NB4 (cell line): Measurements from ENCODE around the gene ZNF763.

Experiments
- DNase-seq: peaks from one replicate; pipeline ENCODE4 v3.0.0; 2010; ENCODE audit warnings: low read depth
- H3K4me3 ChIP-seq: one replicate; pipeline ENCODE4 v1.5.1; 2011; ENCODE audit warnings: mild to moderate bottlenecking, low read depth, low read length, moderate library complexity
- MYC ChIP-seq: IDR thresholded peaks from 2 replicates; pipeline ENCODE4 v1.6.1; 2011; ENCODE audit warnings: low read depth, low read length
- POLR2A ChIP-seq: IDR thresholded peaks from 2 replicates; pipeline ENCODE4 v1.6.1; 2011; ENCODE audit warnings: mild to moderate bottlenecking; ENCODE audit not compliant: insufficient read length; ENCODE audit errors: extremely low read depth
- TF ChIP-seq, protein P1 (sequence below): IDR thresholded peaks from 2 replicates; pipeline ENCODE4 v1.6.1; 2011; ENCODE audit warnings: low read depth, low read length
- TF ChIP-seq, protein P2 (sequence below): IDR thresholded peaks from one replicate; pipeline ENCODE4 v1.5.1; 2012; ENCODE audit warnings: low read depth, low read length

Gene ZNF763

DNA sequence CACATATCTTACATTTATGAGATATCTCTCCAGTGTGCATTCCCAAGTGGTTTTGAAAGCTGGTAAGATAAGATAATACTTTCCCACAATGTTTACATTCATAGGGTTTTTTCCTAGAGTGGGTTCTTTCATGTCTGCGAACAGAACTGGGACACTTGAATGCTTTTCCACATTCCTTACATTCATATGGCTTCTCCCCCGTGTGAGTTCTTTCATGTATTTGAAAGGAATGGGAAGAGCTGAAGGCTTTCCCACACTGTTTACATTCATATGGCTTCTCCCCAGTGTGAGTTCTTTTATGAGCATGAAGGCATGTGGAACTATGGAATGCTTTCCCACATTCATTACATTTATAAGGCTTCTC lies 50.9 kb downstream of the ZNF763 start:
- no peak overlapping the region for H3K4me3 ChIP-seq
- TF ChIP-seq, protein P1, sequence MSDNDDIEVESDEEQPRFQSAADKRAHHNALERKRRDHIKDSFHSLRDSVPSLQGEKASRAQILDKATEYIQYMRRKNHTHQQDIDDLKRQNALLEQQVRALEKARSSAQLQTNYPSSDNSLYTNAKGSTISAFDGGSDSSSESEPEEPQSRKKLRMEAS = no peak
- no peak for TF ChIP-seq POLR2A
- TF ChIP-seq MYC = no peak
- TF ChIP-seq, protein P2, sequence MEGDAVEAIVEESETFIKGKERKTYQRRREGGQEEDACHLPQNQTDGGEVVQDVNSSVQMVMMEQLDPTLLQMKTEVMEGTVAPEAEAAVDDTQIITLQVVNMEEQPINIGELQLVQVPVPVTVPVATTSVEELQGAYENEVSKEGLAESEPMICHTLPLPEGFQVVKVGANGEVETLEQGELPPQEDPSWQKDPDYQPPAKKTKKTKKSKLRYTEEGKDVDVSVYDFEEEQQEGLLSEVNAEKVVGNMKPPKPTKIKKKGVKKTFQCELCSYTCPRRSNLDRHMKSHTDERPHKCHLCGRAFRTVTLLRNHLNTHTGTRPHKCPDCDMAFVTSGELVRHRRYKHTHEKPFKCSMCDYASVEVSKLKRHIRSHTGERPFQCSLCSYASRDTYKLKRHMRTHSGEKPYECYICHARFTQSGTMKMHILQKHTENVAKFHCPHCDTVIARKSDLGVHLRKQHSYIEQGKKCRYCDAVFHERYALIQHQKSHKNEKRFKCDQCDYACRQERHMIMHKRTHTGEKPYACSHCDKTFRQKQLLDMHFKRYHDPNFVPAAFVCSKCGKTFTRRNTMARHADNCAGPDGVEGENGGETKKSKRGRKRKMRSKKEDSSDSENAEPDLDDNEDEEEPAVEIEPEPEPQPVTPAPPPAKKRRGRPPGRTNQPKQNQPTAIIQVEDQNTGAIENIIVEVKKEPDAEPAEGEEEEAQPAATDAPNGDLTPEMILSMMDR = no peak
- no peak for DNase-seq
